ENCODE results near the gene PTPRS.

The PTPRS gene

GRCh38 chr19:5355076-5355475 is 14.5 kb upstream of the PTPRS start:
- no peak for DNase-seq (ENCODE audit: low spot score)

- DNase-seq (ENCODE audit: low spot score) = no peak
Observed at GRCh38 chr19:5354403-5354802, 13.8 kb upstream of the PTPRS start.

GRCh38 chr19:5352229-5352763 is 11.7 kb upstream of the PTPRS start:
- no peak for DNase-seq (ENCODE audit: low spot score)

GRCh38 chr19:5351731-5352228 is 11.2 kb upstream of the PTPRS start:
- no peak for DNase-seq (ENCODE audit: low spot score)

GRCh38 chr19:5349041-5349440 is 8.4 kb upstream of the PTPRS start:
- no peak for DNase-seq (ENCODE audit: low spot score)

- peak; percentile 47 for DNase-seq (ENCODE audit: low spot score)
Observed at GRCh38 chr19:5345895-5346386, 5.3 kb upstream of the PTPRS start.

GRCh38 chr19:5343848-5344247 is 3.2 kb upstream of the PTPRS start:
- DNase-seq (ENCODE audit: low spot score) = no peak

- DNase-seq (ENCODE audit: low spot score) = no peak
Observed at GRCh38 chr19:5342573-5343201, 2.1 kb upstream of the PTPRS start.

GRCh38 chr19:5341981-5342380 is 1.4 kb upstream of the PTPRS start:
- DNase-seq (ENCODE audit: low spot score) = no peak

GRCh38 chr19:5341448-5341820 is 822 bp upstream of the PTPRS start:
- no peak for DNase-seq (ENCODE audit: low spot score)

- DNase-seq (ENCODE audit: low spot score) = no peak
Observed at GRCh38 chr19:5339950-5340636, 519 bp downstream of the PTPRS start.

- DNase-seq (ENCODE audit: low spot score) = no peak
Observed at GRCh38 chr19:5339198-5339949, 1.2 kb downstream of the PTPRS start.

GRCh38 chr19:5338656-5339197 is 1.9 kb downstream of the PTPRS start:
- no peak for DNase-seq (ENCODE audit: low spot score)

- DNase-seq (ENCODE audit: low spot score) = no peak
Observed at GRCh38 chr19:5337708-5338655, 2.6 kb downstream of the PTPRS start.

GRCh38 chr19:5337126-5337525 is 3.5 kb downstream of the PTPRS start:
- no peak for DNase-seq (ENCODE audit: low spot score)

GRCh38 chr19:5336195-5336965 is 4.2 kb downstream of the PTPRS start:
- DNase-seq (ENCODE audit: low spot score) = no peak

- no peak for DNase-seq (ENCODE audit: low spot score)
Observed at GRCh38 chr19:5335593-5335992, 5.0 kb downstream of the PTPRS start.

GRCh38 chr19:5334824-5335500 is 5.7 kb downstream of the PTPRS start:
- no peak for DNase-seq (ENCODE audit: low spot score)

- no peak for DNase-seq (ENCODE audit: low spot score)
Observed at GRCh38 chr19:5334366-5334739, 6.3 kb downstream of the PTPRS start.
